SK-N-SH treated with all-trans-retinoic acid at 6 μM for 48 hours (cell line): ENCODE measurements around the gene SNX9.

Source experiments
- ATAC-seq: fragments of 200-7000 bp; cut with Tn5 transposase; 3 replicates; pipeline ENCODE4 v1.9.1; 2020; ENCODE audit warnings: mild to moderate bottlenecking, moderate library complexity
- ARNTL ChIP-seq: fragments of 450-650 bp; formaldehyde crosslinking; IDR thresholded peaks from 2 replicates; pipeline ENCODE4 v1.5.0; 2020; ENCODE audit warnings: low read depth, mild to moderate bottlenecking, moderate library complexity, borderline replicate concordance
- BACH2 ChIP-seq: fragments of 250-450 bp; sonication (Bioruptor Pico); IDR thresholded peaks from 2 replicates; pipeline ENCODE4 v1.9.0; 2021; ENCODE audit warnings: mild to moderate bottlenecking, borderline replicate concordance
- CREB5 ChIP-seq: fragments of 250-450 bp; sonication (Bioruptor Pico); IDR thresholded peaks from 2 replicates; pipeline ENCODE4 v1.5.1; 2020; ENCODE audit warnings: low read depth, mild to moderate bottlenecking, moderate library complexity
- CSDC2 ChIP-seq: fragments of 250-450 bp; sonication (Bioruptor Pico); IDR thresholded peaks from 2 replicates; pipeline ENCODE4 v1.5.0; 2020; ENCODE audit warnings: mild to moderate bottlenecking, moderate library complexity
- ESRRG ChIP-seq: fragments of 250-450 bp; sonication (Bioruptor Pico); IDR thresholded peaks from 2 replicates; pipeline ENCODE4 v1.6.1; 2021; ENCODE audit warnings: mild to moderate bottlenecking
- GLIS3 ChIP-seq: fragments of 250-450 bp; sonication (Bioruptor Pico); IDR thresholded peaks from 2 replicates; pipeline ENCODE4 v1.5.0; 2020; ENCODE audit warnings: mild to moderate bottlenecking, moderate library complexity
- ISL1 ChIP-seq: fragments of 250-450 bp; sonication (Bioruptor Pico); IDR thresholded peaks from 2 replicates; pipeline ENCODE4 v2.1.2; 2022; ENCODE audit warnings: mild to moderate bottlenecking, moderate library complexity
- OSR1 ChIP-seq: fragments of 250-450 bp; sonication (Bioruptor Pico); IDR thresholded peaks from 2 replicates; pipeline ENCODE4 v1.8.0; 2022; ENCODE audit warnings: moderate library complexity, mild to moderate bottlenecking, inconsistent platforms
- PATZ1 ChIP-seq: fragments of 250-450 bp; sonication (Bioruptor Pico); IDR thresholded peaks from 2 replicates; pipeline ENCODE4 v1.8.0; 2020; ENCODE audit warnings: mild to moderate bottlenecking, moderate library complexity, borderline replicate concordance
- PPARA ChIP-seq: fragments of 250-450 bp; sonication (Bioruptor Pico); IDR thresholded peaks from 2 replicates; pipeline ENCODE4 v1.5.0; 2020; ENCODE audit warnings: mild to moderate bottlenecking, borderline replicate concordance
- RARB ChIP-seq: fragments of 250-450 bp; sonication (Bioruptor Pico); IDR thresholded peaks from 2 replicates; pipeline ENCODE4 v1.8.0; 2021; ENCODE audit warnings: mild to moderate bottlenecking, moderate library complexity
- TCF4 ChIP-seq: fragments of 250-450 bp; sonication (Bioruptor Pico); IDR thresholded peaks from 2 replicates; pipeline ENCODE4 v1.8.0; 2021; ENCODE audit warnings: mild to moderate bottlenecking, moderate library complexity, borderline replicate concordance
- TOX ChIP-seq: fragments of 250-450 bp; sonication (Bioruptor Pico); IDR thresholded peaks from 2 replicates; pipeline ENCODE4 v1.8.0; 2021; ENCODE audit warnings: mild to moderate bottlenecking, moderate library complexity, borderline replicate concordance
- TSHZ2 ChIP-seq: fragments of 250-450 bp; sonication (Bioruptor Pico); IDR thresholded peaks from 2 replicates; pipeline ENCODE4 v1.5.0; 2020; ENCODE audit warnings: mild to moderate bottlenecking, moderate library complexity
- ZC3H10 ChIP-seq: fragments of 250-450 bp; sonication (Bioruptor Pico); IDR thresholded peaks from 2 replicates; pipeline ENCODE4 v1.5.1; 2021; ENCODE audit warnings: mild to moderate bottlenecking, moderate library complexity
- ZFP30 ChIP-seq: fragments of 450-650 bp; formaldehyde crosslinking; IDR thresholded peaks from 2 replicates; pipeline ENCODE4 v1.5.0; 2022; ENCODE audit warnings: mild to moderate bottlenecking, moderate library complexity
- ZNF565 ChIP-seq: fragments of 450-650 bp; formaldehyde crosslinking; conservative IDR thresholded peaks from 2 replicates; pipeline ENCODE4 v1.5.0; 2020; ENCODE audit warnings: low read depth, mild to moderate bottlenecking, moderate library complexity
- ZNF70 ChIP-seq: fragments of 450-650 bp; formaldehyde crosslinking; IDR thresholded peaks from 2 replicates; pipeline ENCODE4 v1.5.0; 2020; ENCODE audit warnings: mild to moderate bottlenecking, moderate library complexity
- ZNF8 ChIP-seq: fragments of 450-650 bp; formaldehyde crosslinking; IDR thresholded peaks from 2 replicates; pipeline ENCODE4 v1.5.0; 2020; ENCODE audit warnings: mild to moderate bottlenecking, moderate library complexity
- TF ChIP-seq, protein P1 (sequence below): fragments of 250-450 bp; sonication (Bioruptor Pico); IDR thresholded peaks from 2 replicates; pipeline ENCODE4 v1.5.1; 2021; ENCODE audit warnings: mild to moderate bottlenecking, moderate library complexity
- TF ChIP-seq, protein P2 (sequence below): fragments of 250-450 bp; sonication (Bioruptor Pico); IDR thresholded peaks from 2 replicates; pipeline ENCODE4 v1.8.0; 2021; ENCODE audit warnings: low read depth, mild to moderate bottlenecking, moderate library complexity, borderline replicate concordance

The SNX9 gene

DNA sequence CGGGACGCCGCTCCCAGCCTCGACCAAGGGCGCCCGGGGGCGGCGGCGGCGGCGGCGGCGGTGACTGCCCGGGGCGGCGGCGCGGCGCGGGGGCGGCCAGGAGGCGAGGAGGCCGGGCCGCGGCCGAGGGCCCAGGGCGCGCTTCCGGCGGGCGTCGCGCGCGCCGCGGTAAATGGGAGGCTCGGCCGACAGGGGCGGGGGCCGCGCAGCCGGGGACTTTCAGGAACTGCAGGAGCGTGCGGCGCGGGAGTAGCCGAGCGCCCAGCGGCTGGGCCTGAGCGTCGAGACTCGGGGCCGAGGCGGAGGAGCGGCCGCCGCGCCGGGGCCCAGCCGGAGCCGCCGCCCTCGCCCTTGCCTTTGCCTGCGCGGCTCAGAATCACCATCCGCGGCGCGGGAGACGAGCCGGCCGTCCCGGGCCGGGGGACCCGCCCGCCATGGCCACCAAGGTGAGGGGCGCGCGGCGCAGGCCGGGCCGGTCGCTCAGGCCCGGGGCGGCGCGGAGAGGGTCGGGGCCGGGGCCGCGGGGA, at the start of gene SNX9:
Gene SNX9, plus strand, starts transcription at position 246 of the 527 bp plus-strand sequence. Its CDS starts 189 bp downstream, at position 435.
- no peak for TF ChIP-seq CSDC2 (CRISPR knock-in tag)
- TF ChIP-seq BACH2 (CRISPR knock-in tag): no peak
- no peak for TF ChIP-seq ARNTL (CRISPR knock-in tag)
- TF ChIP-seq ZFP30 (CRISPR knock-in tag): no peak
- TF ChIP-seq ISL1: no peak
- peak; percentile 89 for ATAC-seq

DNA sequence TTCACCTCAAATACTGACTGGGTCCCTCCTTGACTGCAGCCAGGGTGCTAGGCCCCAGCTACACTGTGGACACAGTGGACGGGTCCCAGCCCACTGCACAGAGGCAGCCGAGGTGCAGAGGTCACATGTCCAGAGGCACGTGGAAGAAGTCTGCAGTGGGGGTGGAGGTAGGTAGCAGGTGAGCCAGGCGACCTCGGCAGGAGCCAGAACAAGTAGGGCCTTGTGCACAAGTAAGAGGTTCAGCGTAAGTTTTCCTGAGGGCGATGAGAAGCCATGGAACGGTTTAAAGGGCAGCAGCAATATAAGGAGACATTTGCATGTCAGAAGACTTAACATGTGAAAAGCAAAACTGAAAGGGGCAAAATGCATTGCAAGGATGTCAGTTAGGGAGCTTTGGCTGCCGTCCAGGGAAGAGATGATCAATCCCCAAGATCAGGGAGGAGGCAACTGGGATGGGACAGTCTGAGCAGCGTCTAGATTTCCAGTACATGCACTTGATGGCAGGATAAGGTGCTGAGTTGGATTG, 49.7 kb upstream of the SNX9 start:
- no peak for ATAC-seq
- TF ChIP-seq OSR1 (CRISPR knock-in tag): no peak
- TF ChIP-seq, protein P1, sequence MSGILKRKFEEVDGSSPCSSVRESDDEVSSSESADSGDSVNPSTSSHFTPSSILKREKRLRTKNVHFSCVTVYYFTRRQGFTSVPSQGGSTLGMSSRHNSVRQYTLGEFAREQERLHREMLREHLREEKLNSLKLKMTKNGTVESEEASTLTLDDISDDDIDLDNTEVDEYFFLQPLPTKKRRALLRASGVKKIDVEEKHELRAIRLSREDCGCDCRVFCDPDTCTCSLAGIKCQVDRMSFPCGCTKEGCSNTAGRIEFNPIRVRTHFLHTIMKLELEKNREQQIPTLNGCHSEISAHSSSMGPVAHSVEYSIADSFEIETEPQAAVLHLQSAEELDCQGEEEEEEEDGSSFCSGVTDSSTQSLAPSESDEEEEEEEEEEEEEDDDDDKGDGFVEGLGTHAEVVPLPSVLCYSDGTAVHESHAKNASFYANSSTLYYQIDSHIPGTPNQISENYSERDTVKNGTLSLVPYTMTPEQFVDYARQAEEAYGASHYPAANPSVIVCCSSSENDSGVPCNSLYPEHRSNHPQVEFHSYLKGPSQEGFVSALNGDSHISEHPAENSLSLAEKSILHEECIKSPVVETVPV (CRISPR knock-in tag): no peak
- TF ChIP-seq RARB (CRISPR knock-in tag): no peak
- TF ChIP-seq ESRRG (CRISPR knock-in tag): no peak
- TF ChIP-seq, protein P2, sequence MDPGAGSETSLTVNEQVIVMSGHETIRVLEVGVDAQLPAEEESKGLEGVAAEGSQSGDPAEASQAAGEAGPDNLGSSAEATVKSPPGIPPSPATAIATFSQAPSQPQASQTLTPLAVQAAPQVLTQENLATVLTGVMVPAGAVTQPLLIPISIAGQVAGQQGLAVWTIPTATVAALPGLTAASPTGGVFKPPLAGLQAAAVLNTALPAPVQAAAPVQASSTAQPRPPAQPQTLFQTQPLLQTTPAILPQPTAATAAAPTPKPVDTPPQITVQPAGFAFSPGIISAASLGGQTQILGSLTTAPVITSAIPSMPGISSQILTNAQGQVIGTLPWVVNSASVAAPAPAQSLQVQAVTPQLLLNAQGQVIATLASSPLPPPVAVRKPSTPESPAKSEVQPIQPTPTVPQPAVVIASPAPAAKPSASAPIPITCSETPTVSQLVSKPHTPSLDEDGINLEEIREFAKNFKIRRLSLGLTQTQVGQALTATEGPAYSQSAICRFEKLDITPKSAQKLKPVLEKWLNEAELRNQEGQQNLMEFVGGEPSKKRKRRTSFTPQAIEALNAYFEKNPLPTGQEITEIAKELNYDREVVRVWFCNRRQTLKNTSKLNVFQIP (CRISPR knock-in tag): no peak
- no peak for TF ChIP-seq CREB5 (CRISPR knock-in tag)
- TF ChIP-seq ZNF565 (CRISPR knock-in tag): no peak
- no peak for TF ChIP-seq ZNF70
- TF ChIP-seq, all 23 proteins: peak for 0

DNA sequence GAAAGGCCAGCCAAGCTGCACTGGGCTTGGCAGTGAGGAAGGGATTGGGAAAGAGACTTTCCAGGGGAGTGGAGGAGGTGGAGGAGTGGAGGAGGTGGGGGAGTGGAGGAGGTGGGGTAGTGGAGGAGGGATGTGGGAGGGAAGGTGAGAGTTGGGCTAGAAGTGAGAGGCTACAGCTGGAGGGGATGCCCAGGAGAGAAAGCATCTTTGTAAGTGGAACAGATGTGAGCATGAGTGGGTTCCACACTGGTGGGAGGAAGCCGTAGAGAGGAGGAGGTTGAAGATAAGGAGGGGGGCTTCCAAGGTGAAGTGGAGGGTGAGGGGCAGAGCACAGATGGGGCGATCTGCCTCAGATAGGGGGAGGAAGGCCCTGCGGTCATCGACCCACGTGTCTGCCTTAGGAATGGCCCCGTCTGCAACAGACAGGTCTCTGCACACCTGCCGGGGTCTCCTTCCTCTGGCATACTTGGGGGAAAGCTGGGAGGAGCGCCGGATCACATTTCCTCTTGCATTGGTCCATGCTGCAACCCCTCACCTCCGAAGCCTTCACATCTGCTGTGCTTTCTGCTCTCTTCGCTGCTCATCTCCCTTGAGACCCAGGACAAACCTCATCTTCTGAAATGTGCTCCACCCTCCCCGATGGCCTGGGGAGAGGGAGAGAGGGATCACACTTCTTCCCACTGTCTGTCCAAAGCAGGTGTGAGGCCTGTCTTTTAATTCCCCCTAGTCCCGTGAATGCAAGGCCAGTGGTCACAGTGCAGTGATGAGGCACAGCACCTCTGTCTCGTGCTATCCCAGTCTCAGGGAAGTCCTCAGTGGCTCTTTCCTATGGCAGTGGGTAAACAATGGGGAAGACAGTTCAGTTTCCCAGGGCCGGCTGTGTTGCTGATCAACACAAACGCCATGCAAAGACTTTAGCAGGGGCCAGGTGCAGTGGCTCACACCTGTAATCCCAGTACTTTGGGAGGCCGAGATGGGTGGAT, 48.6 kb upstream of the SNX9 start:
- no peak for ATAC-seq
- no peak for TF ChIP-seq CREB5 (CRISPR knock-in tag)
- no peak for TF ChIP-seq ZNF8 (CRISPR knock-in tag)
- TF ChIP-seq ARNTL (CRISPR knock-in tag): no peak
- TF ChIP-seq PPARA (CRISPR knock-in tag): no peak
- TF ChIP-seq ZNF70: no peak
- TF ChIP-seq ZC3H10 (CRISPR knock-in tag): no peak
- no peak for TF ChIP-seq ZFP30 (CRISPR knock-in tag)
- TF ChIP-seq, protein P1 (CRISPR knock-in tag): no peak
- no peak for TF ChIP-seq CSDC2 (CRISPR knock-in tag)
- TF ChIP-seq OSR1 (CRISPR knock-in tag): no peak
- no peak for TF ChIP-seq ISL1
- no peak for TF ChIP-seq ZNF565 (CRISPR knock-in tag)
- no peak for TF ChIP-seq TSHZ2 (CRISPR knock-in tag)
- no peak for TF ChIP-seq PATZ1 (CRISPR knock-in tag)
- no peak for TF ChIP-seq GLIS3
- TF ChIP-seq TCF4 (CRISPR knock-in tag): no peak
- TF ChIP-seq RARB (CRISPR knock-in tag): no peak
- TF ChIP-seq TOX (CRISPR knock-in tag): no peak
